IMR-90 (cell line): ENCODE measurements around the gene CKAP2L. TPM values are rescaled to one million over a fixed set of nuclear protein-coding genes. Genes with fewer than 3 reads are reported as not detected.

Experiments used
- ATAC-seq: fragments of 200-7000 bp; cut with Tn5 transposase; 2 replicates; pipeline ENCODE4 v1.9.1; 2020; ENCODE audit warnings: low read depth, mild to moderate bottlenecking, moderate library complexity
- BruUV-seq: library from RNA; stranded (reverse); fragments of 400-500 nt; replicated peaks from 2 replicates; lab custom pipeline; 2021; lab: Mats Ljungman, UMichigan
- CTCF ChIA-PET: fragments of 300-600 bp; formaldehyde crosslinking; extraction: SDS; loops from one replicate; lab custom pipeline; 2021; ENCODE audit warnings: antibody characterized with exemption; lab: Yijun Ruan, JAX
- POLR2A ChIA-PET: fragments of 300-600 bp; sonication (Branson Sonifier 250); formaldehyde crosslinking; loops from one replicate; lab custom pipeline; 2022; ENCODE audit warnings: antibody characterized with exemption; ENCODE audit not compliant: unreplicated experiment; lab: Charles Lee
- DNase-seq: peaks from one replicate; pipeline ENCODE4 v3.0.0; 2013
- H2AFZ ChIP-seq: replicated peaks from 2 replicates; pipeline ENCODE3; 2013; ENCODE audit warnings: low read length, mild to moderate bottlenecking; ENCODE audit not compliant: poor library complexity
- H2AK5ac ChIP-seq: 2 replicates; pipeline ENCODE4 v1.6.1; 2013; ENCODE audit warnings: low read depth, low read length, inconsistent platforms
- H2AK9ac ChIP-seq: replicated peaks from 2 replicates; pipeline ENCODE3; 2013; ENCODE audit warnings: mild to moderate bottlenecking, low read depth, low read length, moderate library complexity; ENCODE audit not compliant: poor library complexity
- H2BK120ac ChIP-seq: 2 replicates; pipeline ENCODE4 v1.6.1; 2013; ENCODE audit warnings: low read depth, low read length, inconsistent platforms
- H2BK15ac ChIP-seq: 3 replicates; pipeline ENCODE4 v1.6.1; 2013; ENCODE audit warnings: low read depth, low read length, inconsistent platforms
- H2BK20ac ChIP-seq: 2 replicates; pipeline ENCODE4 v1.6.1; 2013; ENCODE audit warnings: low read depth, mild to moderate bottlenecking, inconsistent platforms, low read length, moderate library complexity
- H2BK5ac ChIP-seq: 2 replicates; pipeline ENCODE4 v1.6.1; 2013; ENCODE audit warnings: mild to moderate bottlenecking, low read depth, low read length, inconsistent platforms; ENCODE audit not compliant: poor library complexity, severe bottlenecking
- H3K14ac ChIP-seq: replicated peaks from 2 replicates; pipeline ENCODE4 v1.6.1; 2013; ENCODE audit warnings: low read depth, low read length, inconsistent platforms
- H3K18ac ChIP-seq: 2 replicates; pipeline ENCODE4 v1.6.1; 2013; ENCODE audit warnings: low read depth, low read length, control low read depth
- H3K23ac ChIP-seq: 2 replicates; pipeline ENCODE4 v1.6.1; 2013; ENCODE audit warnings: low read depth, low read length, inconsistent platforms
- H3K27ac ChIP-seq: 2 replicates; pipeline ENCODE4 v1.5.1; 2013; ENCODE audit warnings: mild to moderate bottlenecking, control low read depth, low read length; ENCODE audit not compliant: insufficient read depth
- H3K27me3 ChIP-seq: 2 replicates; pipeline ENCODE4 v1.6.1; 2013; ENCODE audit warnings: low read length; ENCODE audit not compliant: control insufficient read depth, insufficient read depth
- H3K36me3 ChIP-seq: 2 replicates; pipeline ENCODE4 v1.6.1; 2013; ENCODE audit warnings: low read length, mixed read lengths; ENCODE audit not compliant: control insufficient read depth, insufficient read depth
- H3K4ac ChIP-seq: 2 replicates; pipeline ENCODE4 v1.6.1; 2013; ENCODE audit warnings: low read depth, low read length, inconsistent platforms
- H3K4me1 ChIP-seq: 2 replicates; pipeline ENCODE4 v1.6.1; 2013; ENCODE audit warnings: low read length, mixed read lengths; ENCODE audit not compliant: control insufficient read depth, insufficient read depth
- H3K4me2 ChIP-seq: 2 replicates; pipeline ENCODE4 v1.6.1; 2013; ENCODE audit warnings: low read depth, mild to moderate bottlenecking, control low read depth, low read length, moderate library complexity
- H3K4me3 ChIP-seq: 2 replicates; pipeline ENCODE4 v1.5.1; 2013; ENCODE audit warnings: low read depth, mild to moderate bottlenecking, control low read depth, low read length, moderate library complexity; ENCODE audit not compliant: insufficient read depth
- H3K56ac ChIP-seq: 2 replicates; pipeline ENCODE4 v1.6.1; 2013; ENCODE audit warnings: low read length, inconsistent platforms; ENCODE audit not compliant: insufficient read depth; ENCODE audit errors: extremely low read depth
- H3K79me1 ChIP-seq, 2 experiments: 2 replicates each; pipeline ENCODE4 v1.6.1; 2013; ENCODE audit warnings: low read length in 2 of 2, inconsistent platforms in 1 of 2, low read depth in 1 of 2
- H3K9ac ChIP-seq: 2 replicates; pipeline ENCODE4 v1.6.1; 2013; ENCODE audit warnings: low read depth, low read length, control low read depth
- H3K9me1 ChIP-seq: 2 replicates; pipeline ENCODE4 v1.6.1; 2013; ENCODE audit warnings: low read length, inconsistent platforms; ENCODE audit not compliant: insufficient read depth
- H3K9me3 ChIP-seq: 2 replicates; pipeline ENCODE4 v1.6.1; 2013; ENCODE audit warnings: low read length; ENCODE audit not compliant: control insufficient read depth, insufficient read depth
- H4K20me1 ChIP-seq: 2 replicates; pipeline ENCODE4 v1.6.1; 2013; ENCODE audit warnings: low read length, inconsistent platforms; ENCODE audit not compliant: insufficient read depth
- H4K5ac ChIP-seq: 2 replicates; pipeline ENCODE4 v1.6.1; 2013; ENCODE audit warnings: mild to moderate bottlenecking, low read depth, low read length, control low read depth
- H4K8ac ChIP-seq, 2 experiments: 2 replicates each; pipeline ENCODE4 v1.6.1; 2013; ENCODE audit warnings: low read depth in 2 of 2, low read length in 2 of 2, control low read depth in 1 of 2, inconsistent platforms in 1 of 2
- H4K91ac ChIP-seq: 2 replicates; pipeline ENCODE4 v1.6.1; 2013; ENCODE audit warnings: low read depth, low read length, inconsistent platforms; ENCODE audit not compliant: insufficient read depth
- BHLHE40 ChIP-seq: fragments of 150-350 bp; IDR thresholded peaks from 2 replicates; pipeline ENCODE4 v1.6.1; 2016; ENCODE audit warnings: mild to moderate bottlenecking, low read depth, low read length
- CEBPB ChIP-seq: IDR thresholded peaks from 2 replicates; pipeline ENCODE4 v1.6.1; 2012; ENCODE audit warnings: low read depth, low read length, improper control_type of control experiment
- CHD1 ChIP-seq: IDR thresholded peaks from 2 replicates; pipeline ENCODE4 v1.6.1; 2012; ENCODE audit warnings: low read depth, low read length, improper control_type of control experiment
- CTCF ChIP-seq: conservative IDR thresholded peaks from 2 replicates; pipeline ENCODE4 v1.5.1; 2012; ENCODE audit warnings: mild to moderate bottlenecking, low read depth, low read length, improper control_type of control experiment
- ELK1 ChIP-seq: fragments of 150-350 bp; IDR thresholded peaks from 2 replicates; pipeline ENCODE4 v1.6.1; 2016; ENCODE audit warnings: low read depth, mild to moderate bottlenecking, low read length, moderate library complexity, borderline replicate concordance
- FOS ChIP-seq: fragments of 150-350 bp; IDR thresholded peaks from 2 replicates; pipeline ENCODE4 v1.6.1; 2016; ENCODE audit warnings: low read depth, low read length
- MAFK ChIP-seq: IDR thresholded peaks from 2 replicates; pipeline ENCODE4 v1.6.1; 2012; ENCODE audit warnings: low read depth, low read length, improper control_type of control experiment
- MAZ ChIP-seq: IDR thresholded peaks from 2 replicates; pipeline ENCODE4 v1.6.1; 2012; ENCODE audit warnings: low read depth, mild to moderate bottlenecking, low read length, improper control_type of control experiment, moderate library complexity, borderline replicate concordance
- MXI1 ChIP-seq: IDR thresholded peaks from 2 replicates; pipeline ENCODE4 v1.6.1; 2012; ENCODE audit warnings: low read depth, mild to moderate bottlenecking, low read length, moderate library complexity, borderline replicate concordance
- NFE2L2 ChIP-seq: fragments of 150-350 bp; IDR thresholded peaks from 2 replicates; pipeline ENCODE4 v1.6.1; 2016; ENCODE audit warnings: low read depth, mild to moderate bottlenecking, low read length
- POLR2A ChIP-seq: IDR thresholded peaks from 2 replicates; pipeline ENCODE4 v1.6.1; 2012; ENCODE audit warnings: mild to moderate bottlenecking, low read depth, low read length
- RAD21 ChIP-seq: IDR thresholded peaks from 2 replicates; pipeline ENCODE4 v1.6.1; 2012; ENCODE audit warnings: low read length, improper control_type of control experiment
- RCOR1 ChIP-seq: IDR thresholded peaks from 2 replicates; pipeline ENCODE4 v1.6.1; 2012; ENCODE audit warnings: mild to moderate bottlenecking, low read length, improper control_type of control experiment; ENCODE audit not compliant: insufficient replicate concordance
- RFX5 ChIP-seq: IDR thresholded peaks from 2 replicates; pipeline ENCODE4 v1.8.0; 2012; ENCODE audit warnings: low read depth, mild to moderate bottlenecking, low read length, moderate library complexity
- SMC3 ChIP-seq: fragments of 150-350 bp; IDR thresholded peaks from 2 replicates; pipeline ENCODE4 v1.6.1; 2016; ENCODE audit warnings: low read depth, mild to moderate bottlenecking, antibody characterized with exemption, low read length, moderate library complexity
- USF2 ChIP-seq: fragments of 150-350 bp; IDR thresholded peaks from 2 replicates; pipeline ENCODE4 v1.6.1; 2017; ENCODE audit warnings: mild to moderate bottlenecking, antibody characterized with exemption, low read length, low read depth
- WGBS, 2 experiments: methylation state at CpG; one replicate each; pipeline versions ENCODE4 v1.1.5 to v1.1.7; 2013; ENCODE audit warnings: missing lambda C conversion rate in 2 of 2; ENCODE audit not compliant: insufficient read length in 1 of 2; ENCODE audit errors: extremely low coverage in 2 of 2; 5-methylcytosine and 5-hydroxymethylcytosine counted together
- dilution Hi-C: fragments of 300-500 bp; cut with HindIII; formaldehyde crosslinking; loops from one replicate; pipeline ENCODE4 v1.14.3; 2018; ENCODE audit warnings: low sequenced_read_pairs; ENCODE audit not compliant: unreplicated experiment
- in situ Hi-C: fragments of 300-500 bp; cut with MboI; formaldehyde crosslinking; loops from 3 replicates; pipeline ENCODE4 v1.14.3; 2019; ENCODE audit warnings: low sequenced_read_pairs, inconsistent platforms, mixed read lengths
- intact Hi-C: fragments of 100-400 bp; cut with micrococcal nuclease; formaldehyde crosslinking; loops from 2 replicates; pipeline ENCODE4 v1.10.0; 2022
- polyA plus RNA-seq, 3 experiments: library from polyadenylated mRNA; depleted of rRNA; stranded (reverse); fragments of >200 nt; gene quantifications; 2 replicates each; pipeline ENCODE4 v1.2.3, GENCODE V29; 2012; ENCODE audit warnings: low replicate concordance in 1 of 3
- total RNA-seq: library from RNA; depleted of rRNA; stranded (reverse); fragments of >200 nt; gene quantifications from 2 replicates; pipeline ENCODE4 v1.2.3, GENCODE V29; 2012

Gene CKAP2L
- total and polyA plus RNA-seq, 2 of the 4 experiments (the other 2 are of a cell fraction) = 6.4 to 9.9 TPM

GRCh38 chr2:112758711-112759110, 5.7 kb downstream of the CKAP2L start:
- Histone ChIP-seq H4K91ac (no peak overlapping the region), H3K14ac (no peak overlapping the region), H2BK20ac (no peak overlapping the region), H2AK5ac (no peak overlapping the region), H3K4me2 (peak overlapping the region; percentile 36; the same call in 1 of the 2 replicates), H4K5ac (peak overlapping the region; percentile 50; the same call in 1 of the 2 replicates), H2AFZ (no peak overlapping the region), H3K36me3 (peaks cover 1% of the 10 kb centered on the region; the same call in 1 of the 2 replicates), H2BK120ac (no peak overlapping the region), H3K79me1 (peaks cover 52 to 73% of the 10 kb centered on the region in 2 experiments), H3K9me1 (no peaks in the 10 kb centered on the region), H3K4me3 (no peak overlapping the region), H3K27ac (no peak overlapping the region), H4K20me1 (no peaks in the 10 kb centered on the region), H3K4me1 (peaks cover 3% of the 10 kb centered on the region), H2BK15ac (no peak overlapping the region), H3K9ac (no peak overlapping the region), H4K8ac (0 out of 4 replicates have a peak overlapping the region, but pooled peaks of 1 of the 2 experiments have one; percentile 5), H3K9me3 (no peaks in the 10 kb centered on the region), H3K56ac (no peak overlapping the region), H3K4ac (no peak overlapping the region), H2AK9ac (no peak overlapping the region), H3K27me3 (no peaks in the 10 kb centered on the region), H3K18ac (no peak overlapping the region), H2BK5ac (peak overlapping the region; percentile 24), H3K23ac (no peak overlapping the region)
- DNase-seq (no peak), ATAC-seq (no peak)
- in situ Hi-C loops = loop anchor here (10.0 kb wide), 1 partner anchor 116 kb away; no protein-coding TSS in a partner anchor
- dilution Hi-C loops = no loop called here
- ChIA-PET POLR2A (no interaction called here), CTCF (interaction anchor here (1.9 kb wide), 1 partner anchor 9 kb away, joined by 7 read pairs; no protein-coding TSS in a partner anchor)
- WGBS, 2 experiments = no CpG with 5 or more reads among the region's 2 CpGs
- no peak for TF ChIP-seq NFE2L2
- TF ChIP-seq RCOR1 = no peak
- TF ChIP-seq MAFK = no peak
- TF ChIP-seq RAD21 = no peak
- TF ChIP-seq USF2 = no peak
- no peak for TF ChIP-seq CEBPB
- TF ChIP-seq FOS = no peak
- no peak for TF ChIP-seq SMC3
- no peak for TF ChIP-seq ELK1
- TF ChIP-seq BHLHE40 = no peak
- TF ChIP-seq POLR2A = no peak
- no peak for TF ChIP-seq RFX5
- TF ChIP-seq CTCF = no peak
- TF ChIP-seq MAZ = no peak
- no peak for TF ChIP-seq CHD1
- TF ChIP-seq MXI1 = no peak
- intact Hi-C loops = no loop called here
- BruUV-seq = no TSS peak
